ENCODE results near the gene EXOSC7.

- TF ChIP-seq, protein P1, sequence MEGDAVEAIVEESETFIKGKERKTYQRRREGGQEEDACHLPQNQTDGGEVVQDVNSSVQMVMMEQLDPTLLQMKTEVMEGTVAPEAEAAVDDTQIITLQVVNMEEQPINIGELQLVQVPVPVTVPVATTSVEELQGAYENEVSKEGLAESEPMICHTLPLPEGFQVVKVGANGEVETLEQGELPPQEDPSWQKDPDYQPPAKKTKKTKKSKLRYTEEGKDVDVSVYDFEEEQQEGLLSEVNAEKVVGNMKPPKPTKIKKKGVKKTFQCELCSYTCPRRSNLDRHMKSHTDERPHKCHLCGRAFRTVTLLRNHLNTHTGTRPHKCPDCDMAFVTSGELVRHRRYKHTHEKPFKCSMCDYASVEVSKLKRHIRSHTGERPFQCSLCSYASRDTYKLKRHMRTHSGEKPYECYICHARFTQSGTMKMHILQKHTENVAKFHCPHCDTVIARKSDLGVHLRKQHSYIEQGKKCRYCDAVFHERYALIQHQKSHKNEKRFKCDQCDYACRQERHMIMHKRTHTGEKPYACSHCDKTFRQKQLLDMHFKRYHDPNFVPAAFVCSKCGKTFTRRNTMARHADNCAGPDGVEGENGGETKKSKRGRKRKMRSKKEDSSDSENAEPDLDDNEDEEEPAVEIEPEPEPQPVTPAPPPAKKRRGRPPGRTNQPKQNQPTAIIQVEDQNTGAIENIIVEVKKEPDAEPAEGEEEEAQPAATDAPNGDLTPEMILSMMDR (IDR thresholded peaks at IDR 0.05 in 4 of 5, conservative IDR thresholded peaks at IDR 0.05 in 1 of 5), result peak; percentile 92 to 98 (median 93)
- no peak for TF ChIP-seq POLR2A (IDR thresholded peaks at IDR 0.05)
These were observed 61.8 kb downstream of the EXOSC7 start for GRCh38 chr3:45037720-45038455.
